ENCODE measurements around the gene PLCH1.

Gene PLCH1

GRCh38 chr3:155744626-155745324, at the start of gene PLCH1:
Gene PLCH1 (minus strand): TSS chr3:155745071. CDS start chr3:155704224, 40,847 bp downstream.
- H3K36me3 ChIP-seq (ENCODE audit: insufficient read depth, low read depth, low read length) = no peaks in the 10 kb centered on the region
- H3K9ac ChIP-seq (ENCODE audit: low read depth, low read length) = peak within 1 kb of the TSS; percentile 89
- peaks cover 4% of the 10 kb centered on the region; the same call in 1 of the 2 replicates for H3K27me3 ChIP-seq (ENCODE audit: insufficient read depth, low read length)
- H3K4me3 ChIP-seq (ENCODE audit: low read length) = peak within 1 kb of the TSS; percentile 90
- H3K4me1 ChIP-seq (ENCODE audit: insufficient read depth, low read length) = peaks cover 28% of the 10 kb centered on the region
- H3K9me3 ChIP-seq (ENCODE audit: insufficient read depth, low read depth, low read length) = no peaks in the 10 kb centered on the region
- peak within 1 kb of the TSS; percentile 58 for H3K27ac ChIP-seq (ENCODE audit: low read length)

- Histone ChIP-seq H3K9ac (ENCODE audit: low read depth, low read length) (no peak overlapping the region), H3K9me3 (ENCODE audit: insufficient read depth, low read depth, low read length) (no peaks in the 10 kb centered on the region), H3K4me3 (ENCODE audit: low read length) (no peak overlapping the region), H3K4me1 (ENCODE audit: insufficient read depth, low read length) (peaks cover 7% of the 10 kb centered on the region; the same call in 1 of the 2 replicates), H3K36me3 (ENCODE audit: insufficient read depth, low read depth, low read length) (peaks cover 4% of the 10 kb centered on the region), H3K27ac (ENCODE audit: low read length) (no peak overlapping the region), H3K27me3 (ENCODE audit: insufficient read depth, low read length) (no peaks in the 10 kb centered on the region)
Observed at GRCh38 chr3:155792532-155792931, 47.7 kb upstream of the PLCH1 start.

- Histone ChIP-seq H3K36me3 (ENCODE audit: insufficient read depth, low read depth, low read length) (peaks cover 4% of the 10 kb centered on the region), H3K4me3 (ENCODE audit: low read length) (no peak overlapping the region), H3K4me1 (ENCODE audit: insufficient read depth, low read length) (peaks cover 7% of the 10 kb centered on the region; the same call in 1 of the 2 replicates), H3K27ac (ENCODE audit: low read length) (no peak overlapping the region), H3K9ac (ENCODE audit: low read depth, low read length) (no peak overlapping the region), H3K27me3 (ENCODE audit: insufficient read depth, low read length) (no peaks in the 10 kb centered on the region), H3K9me3 (ENCODE audit: insufficient read depth, low read depth, low read length) (no peaks in the 10 kb centered on the region)
Observed at GRCh38 chr3:155791190-155791589, 46.3 kb upstream of the PLCH1 start.

GRCh38 chr3:155790272-155790925, 45.5 kb upstream of the PLCH1 start:
- no peak overlapping the region for H3K27ac ChIP-seq (ENCODE audit: low read length)
- no peaks in the 10 kb centered on the region for H3K9me3 ChIP-seq (ENCODE audit: insufficient read depth, low read depth, low read length)
- peaks cover 4% of the 10 kb centered on the region for H3K36me3 ChIP-seq (ENCODE audit: insufficient read depth, low read depth, low read length)
- H3K4me1 ChIP-seq (ENCODE audit: insufficient read depth, low read length) = peaks cover 7% of the 10 kb centered on the region; the same call in 1 of the 2 replicates
- H3K27me3 ChIP-seq (ENCODE audit: insufficient read depth, low read length) = no peaks in the 10 kb centered on the region
- H3K4me3 ChIP-seq (ENCODE audit: low read length) = no peak overlapping the region
- H3K9ac ChIP-seq (ENCODE audit: low read depth, low read length) = no peak overlapping the region

- H3K9ac ChIP-seq (ENCODE audit: low read depth, low read length) = no peak overlapping the region
- no peak overlapping the region for H3K27ac ChIP-seq (ENCODE audit: low read length)
- H3K4me3 ChIP-seq (ENCODE audit: low read length) = no peak overlapping the region
- no peaks in the 10 kb centered on the region for H3K27me3 ChIP-seq (ENCODE audit: insufficient read depth, low read length)
- peaks cover 7% of the 10 kb centered on the region; the same call in 1 of the 2 replicates for H3K4me1 ChIP-seq (ENCODE audit: insufficient read depth, low read length)
- no peaks in the 10 kb centered on the region for H3K9me3 ChIP-seq (ENCODE audit: insufficient read depth, low read depth, low read length)
- H3K36me3 ChIP-seq (ENCODE audit: insufficient read depth, low read depth, low read length) = no peaks in the 10 kb centered on the region
Observed at GRCh38 chr3:155785662-155786295, 40.9 kb upstream of the PLCH1 start.

- H3K4me1 ChIP-seq (ENCODE audit: insufficient read depth, low read length) = no peaks in the 10 kb centered on the region
- no peaks in the 10 kb centered on the region for H3K9me3 ChIP-seq (ENCODE audit: insufficient read depth, low read depth, low read length)
- no peaks in the 10 kb centered on the region for H3K36me3 ChIP-seq (ENCODE audit: insufficient read depth, low read depth, low read length)
- no peaks in the 10 kb centered on the region for H3K27me3 ChIP-seq (ENCODE audit: insufficient read depth, low read length)
- H3K9ac ChIP-seq (ENCODE audit: low read depth, low read length) = no peak overlapping the region
- H3K4me3 ChIP-seq (ENCODE audit: low read length) = no peak overlapping the region
- no peak overlapping the region for H3K27ac ChIP-seq (ENCODE audit: low read length)
Observed at GRCh38 chr3:155782390-155782953, 37.6 kb upstream of the PLCH1 start.

GRCh38 chr3:155780291-155780690, 35.4 kb upstream of the PLCH1 start:
- no peak overlapping the region for H3K9ac ChIP-seq (ENCODE audit: low read depth, low read length)
- no peaks in the 10 kb centered on the region for H3K27me3 ChIP-seq (ENCODE audit: insufficient read depth, low read length)
- no peaks in the 10 kb centered on the region for H3K9me3 ChIP-seq (ENCODE audit: insufficient read depth, low read depth, low read length)
- H3K36me3 ChIP-seq (ENCODE audit: insufficient read depth, low read depth, low read length) = no peaks in the 10 kb centered on the region
- H3K4me3 ChIP-seq (ENCODE audit: low read length) = no peak overlapping the region
- no peaks in the 10 kb centered on the region for H3K4me1 ChIP-seq (ENCODE audit: insufficient read depth, low read length)
- no peak overlapping the region for H3K27ac ChIP-seq (ENCODE audit: low read length)

GRCh38 chr3:155778462-155778861, 33.6 kb upstream of the PLCH1 start:
- H3K9me3 ChIP-seq (ENCODE audit: insufficient read depth, low read depth, low read length) = no peaks in the 10 kb centered on the region
- no peaks in the 10 kb centered on the region for H3K36me3 ChIP-seq (ENCODE audit: insufficient read depth, low read depth, low read length)
- no peak overlapping the region for H3K9ac ChIP-seq (ENCODE audit: low read depth, low read length)
- H3K27me3 ChIP-seq (ENCODE audit: insufficient read depth, low read length) = no peaks in the 10 kb centered on the region
- H3K4me1 ChIP-seq (ENCODE audit: insufficient read depth, low read length) = no peaks in the 10 kb centered on the region
- no peak overlapping the region for H3K27ac ChIP-seq (ENCODE audit: low read length)
- H3K4me3 ChIP-seq (ENCODE audit: low read length) = no peak overlapping the region

- no peak overlapping the region for H3K27ac ChIP-seq (ENCODE audit: low read length)
- H3K9ac ChIP-seq (ENCODE audit: low read depth, low read length) = no peak overlapping the region
- H3K27me3 ChIP-seq (ENCODE audit: insufficient read depth, low read length) = no peaks in the 10 kb centered on the region
- peaks cover 8% of the 10 kb centered on the region; the same call in 1 of the 2 replicates for H3K9me3 ChIP-seq (ENCODE audit: insufficient read depth, low read depth, low read length)
- no peaks in the 10 kb centered on the region for H3K4me1 ChIP-seq (ENCODE audit: insufficient read depth, low read length)
- no peak overlapping the region for H3K4me3 ChIP-seq (ENCODE audit: low read length)
- H3K36me3 ChIP-seq (ENCODE audit: insufficient read depth, low read depth, low read length) = 0 out of 2 replicates have a peak, but pooled peaks cover 9% of the 10 kb centered on the region
Observed at GRCh38 chr3:155772801-155773200, 27.9 kb upstream of the PLCH1 start.

- Histone ChIP-seq H3K36me3 (ENCODE audit: insufficient read depth, low read depth, low read length) (0 out of 2 replicates have a peak, but pooled peaks cover 9% of the 10 kb centered on the region), H3K27ac (ENCODE audit: low read length) (no peak overlapping the region), H3K4me1 (ENCODE audit: insufficient read depth, low read length) (no peaks in the 10 kb centered on the region), H3K27me3 (ENCODE audit: insufficient read depth, low read length) (no peaks in the 10 kb centered on the region), H3K9me3 (ENCODE audit: insufficient read depth, low read depth, low read length) (peaks cover 8% of the 10 kb centered on the region; the same call in 1 of the 2 replicates), H3K4me3 (ENCODE audit: low read length) (no peak overlapping the region), H3K9ac (ENCODE audit: low read depth, low read length) (no peak overlapping the region)
Observed at GRCh38 chr3:155771126-155771525, 26.3 kb upstream of the PLCH1 start.

- H3K9ac ChIP-seq (ENCODE audit: low read depth, low read length) = no peak overlapping the region
- H3K36me3 ChIP-seq (ENCODE audit: insufficient read depth, low read depth, low read length) = 0 out of 2 replicates have a peak, but pooled peaks cover 9% of the 10 kb centered on the region
- no peak overlapping the region for H3K4me3 ChIP-seq (ENCODE audit: low read length)
- H3K27me3 ChIP-seq (ENCODE audit: insufficient read depth, low read length) = no peaks in the 10 kb centered on the region
- no peaks in the 10 kb centered on the region for H3K4me1 ChIP-seq (ENCODE audit: insufficient read depth, low read length)
- peaks cover 8% of the 10 kb centered on the region; the same call in 1 of the 2 replicates for H3K9me3 ChIP-seq (ENCODE audit: insufficient read depth, low read depth, low read length)
- H3K27ac ChIP-seq (ENCODE audit: low read length) = no peak overlapping the region
Observed at GRCh38 chr3:155766206-155766605, 21.3 kb upstream of the PLCH1 start.
